Spleen (tissue), 7 donors: ENCODE results near the gene RBBP8.

Experiments used
- CTCF ChIP-seq, 11 experiments: fragments of 200-600 bp in 7 of 11; fragments of 450-650 bp in 4 of 11; sonication (generic) in 4 of 11; IDR thresholded peaks in 8 of 11; conservative IDR thresholded peaks in 3 of 11; 1 replicate in 7 of 11; 2 replicates in 4 of 11; pipeline versions ENCODE4 v1.4.0 to v1.8.0; 2016 to 2021; ENCODE audit warnings: antibody characterized with exemption in 11 of 11, inconsistent platforms in 4 of 11, mild to moderate bottlenecking in 1 of 11
- POLR2A ChIP-seq, 3 donors: fragments of 450-650 bp; IDR thresholded peaks; one replicate each; pipeline ENCODE4 v1.5.1; 2017; ENCODE audit warnings: antibody characterized with exemption in 3 of 3, mild to moderate bottlenecking in 1 of 3
- POLR2AphosphoS5 ChIP-seq, 3 donors: sonication (generic); formaldehyde crosslinking; IDR thresholded peaks; one replicate each; pipeline ENCODE4 v1.5.1; 2017; ENCODE audit warnings: antibody characterized with exemption in 3 of 3
- donor health status: DM: no; HTN: no; CAD: no; lungs with moderate emphysema.
- donor health status: DM: no; HTN: no; CAD: no.
- donor health status: DM: no; HTN: no; CAD: no.

GRCh38 chr18:23066504-23067039 is 133.4 kb downstream of the RBBP8 start:
- TF ChIP-seq POLR2AphosphoS5 (IDR thresholded peaks at IDR 0.05) (no peak), POLR2A (IDR thresholded peaks at IDR 0.05) (no peak), CTCF (IDR thresholded peaks at IDR 0.05 in 8 of 11, conservative IDR thresholded peaks at IDR 0.05 in 3 of 11) (no peak)
